AG04449 (cell line): Measurements from ENCODE around the gene TTN.
A peak's percentile ranks its signal among the peaks of the same experiment; 100 is the strongest.

Source experiments
- CTCF ChIA-PET: fragments of 350-600 bp; formaldehyde crosslinking; extraction: SDS; loops from one replicate; lab custom pipeline; 2021; ENCODE audit warnings: antibody characterized with exemption; lab: Yijun Ruan, JAX
- POLR2A ChIA-PET: fragments of 400-600, 350-600 bp; formaldehyde crosslinking; extraction: SDS; loops from one replicate; lab custom pipeline; 2020; ENCODE audit warnings: antibody characterized with exemption, inconsistent platforms; lab: Yijun Ruan, JAX
- DNase-seq: peaks from one replicate; pipeline ENCODE4 v3.0.0-alpha.2; 2010; ENCODE audit warnings: low read depth, low spot score
- H3K4me3 ChIP-seq: 2 replicates; pipeline ENCODE4 v1.5.1; 2011; ENCODE audit warnings: low read depth, mild to moderate bottlenecking, control low read depth, low read length
- CTCF ChIP-seq: IDR thresholded peaks from one replicate; pipeline ENCODE4 v1.5.1; 2011; ENCODE audit warnings: mild to moderate bottlenecking, moderate library complexity, low read length, control low read depth, inconsistent platforms; ENCODE audit not compliant: insufficient read depth; ENCODE audit errors: missing control alignments

TTN gene

GRCh38 chr2:178715366-178715765 lies 91.9 kb downstream of the TTN start:
- ChIA-PET CTCF (interaction anchor here (2.6 kb wide), 1 partner anchor 15 kb away, joined by 8 read pairs; no protein-coding TSS in a partner anchor), POLR2A (no interaction called here)
- TF ChIP-seq CTCF: no peak
- no peak for DNase-seq
- no peak overlapping the region for H3K4me3 ChIP-seq

GRCh38 chr2:178707476-178707875 lies 99.7 kb downstream of the TTN start:
- TF ChIP-seq CTCF: no peak
- no peak for DNase-seq
- ChIA-PET CTCF (no interaction called here), POLR2A (no interaction called here)
- H3K4me3 ChIP-seq: no peak overlapping the region

GRCh38 chr2:178704876-178705275 lies 102.3 kb downstream of the TTN start:
- CTCF ChIA-PET: no interaction called here

GRCh38 chr2:178702361-178702760 lies 104.9 kb downstream of the TTN start:
- no peak overlapping the region for H3K4me3 ChIP-seq
- ChIA-PET CTCF (interaction anchor here (1.4 to 1.8 kb wide), 2 partner anchors 18 to 72 kb away, joined by 4 to 5 read pairs; no protein-coding TSS in a partner anchor), POLR2A (no interaction called here)
- TF ChIP-seq CTCF: no peak
- no peak for DNase-seq

More at GRCh38 chr2:178704876-178705275, 102.3 kb downstream of the TTN start:
- no peak for TF ChIP-seq CTCF
- POLR2A ChIA-PET: no interaction called here
- no peak overlapping the region for H3K4me3 ChIP-seq
- DNase-seq: no peak

GRCh38 chr2:178700922-178701342 lies 106.3 kb downstream of the TTN start:
- ChIA-PET POLR2A (no interaction called here), CTCF (interaction anchor here (0.6 to 2.0 kb wide), 19 partner anchors 10 to 229 kb away, joined by 3 to 19 read pairs (median 4); no protein-coding TSS in a partner anchor)
- H3K4me3 ChIP-seq: no peak overlapping the region
- no peak for DNase-seq
- TF ChIP-seq CTCF: peak; percentile 74

GRCh38 chr2:178700136-178700535 lies 107.1 kb downstream of the TTN start:
- ChIA-PET CTCF (interaction anchor here (0.6 to 2.0 kb wide), 19 partner anchors 9 to 735 kb away, joined by 3 to 19 read pairs (median 3); no protein-coding TSS in a partner anchor), POLR2A (no interaction called here)

More at GRCh38 chr2:178700136-178700535, 107.1 kb downstream of the TTN start:
- DNase-seq: no peak
- H3K4me3 ChIP-seq: no peak overlapping the region
- no peak for TF ChIP-seq CTCF
